ENCODE results near the gene NCAPG2. TPM values are rescaled to one million over a fixed set of nuclear protein-coding genes. Genes with fewer than 3 reads are reported as not detected.

Gene NCAPG2
- total RNA-seq, 4 donors from 2014 or later: 7.3 to 23.1 (median 13.7) TPM

DNA sequence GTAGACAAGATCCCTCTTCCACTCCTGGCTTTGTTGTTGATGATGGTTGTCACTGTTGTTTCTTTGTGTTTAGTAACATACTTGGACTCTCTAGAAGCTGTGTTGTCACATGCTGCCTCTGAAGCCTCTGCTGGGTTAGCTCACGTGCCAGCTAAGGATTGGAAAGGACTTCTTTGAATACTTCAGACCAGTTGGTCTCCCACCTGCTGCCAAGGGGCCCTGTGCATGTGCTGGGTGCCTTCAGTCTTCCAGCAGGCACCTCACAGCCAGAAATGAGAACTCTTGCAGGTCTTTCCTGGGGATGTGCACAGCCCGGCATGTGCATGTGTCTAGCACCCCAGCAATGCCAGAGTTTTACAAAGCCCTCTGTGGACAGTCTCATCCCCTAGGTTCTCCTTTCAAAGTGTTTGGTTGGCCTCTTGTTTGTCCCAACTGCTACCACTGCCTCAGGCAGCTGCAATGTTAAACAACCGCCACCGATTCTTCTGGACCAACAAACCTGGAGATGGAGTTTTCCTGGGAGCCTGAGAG is 21.7 kb upstream of the NCAPG2 start:
- Histone ChIP-seq H3K4me3 (no peak overlapping the region), H3K27ac (no peak overlapping the region), H3K36me3 (peaks cover 0 to 22% (median 0%) of the 10 kb centered on the region in 3 donors), H3K27me3 (no peaks in the 10 kb centered on the region), H3K4me1 (no peaks in the 10 kb centered on the region), H3K9me3 (no peaks in the 10 kb centered on the region)
- intact Hi-C loops (cut with DNase I): no loop called here
- no peak for DNase-seq
- WGBS, 2 donors: 84 to 88% methylated on average over 4 of the region's 4 CpGs
- no peak for TF ChIP-seq POLR2A (IDR thresholded peaks at IDR 0.05)
- TF ChIP-seq, protein P1, sequence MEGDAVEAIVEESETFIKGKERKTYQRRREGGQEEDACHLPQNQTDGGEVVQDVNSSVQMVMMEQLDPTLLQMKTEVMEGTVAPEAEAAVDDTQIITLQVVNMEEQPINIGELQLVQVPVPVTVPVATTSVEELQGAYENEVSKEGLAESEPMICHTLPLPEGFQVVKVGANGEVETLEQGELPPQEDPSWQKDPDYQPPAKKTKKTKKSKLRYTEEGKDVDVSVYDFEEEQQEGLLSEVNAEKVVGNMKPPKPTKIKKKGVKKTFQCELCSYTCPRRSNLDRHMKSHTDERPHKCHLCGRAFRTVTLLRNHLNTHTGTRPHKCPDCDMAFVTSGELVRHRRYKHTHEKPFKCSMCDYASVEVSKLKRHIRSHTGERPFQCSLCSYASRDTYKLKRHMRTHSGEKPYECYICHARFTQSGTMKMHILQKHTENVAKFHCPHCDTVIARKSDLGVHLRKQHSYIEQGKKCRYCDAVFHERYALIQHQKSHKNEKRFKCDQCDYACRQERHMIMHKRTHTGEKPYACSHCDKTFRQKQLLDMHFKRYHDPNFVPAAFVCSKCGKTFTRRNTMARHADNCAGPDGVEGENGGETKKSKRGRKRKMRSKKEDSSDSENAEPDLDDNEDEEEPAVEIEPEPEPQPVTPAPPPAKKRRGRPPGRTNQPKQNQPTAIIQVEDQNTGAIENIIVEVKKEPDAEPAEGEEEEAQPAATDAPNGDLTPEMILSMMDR (IDR thresholded peaks at IDR 0.05): no peak

DNA sequence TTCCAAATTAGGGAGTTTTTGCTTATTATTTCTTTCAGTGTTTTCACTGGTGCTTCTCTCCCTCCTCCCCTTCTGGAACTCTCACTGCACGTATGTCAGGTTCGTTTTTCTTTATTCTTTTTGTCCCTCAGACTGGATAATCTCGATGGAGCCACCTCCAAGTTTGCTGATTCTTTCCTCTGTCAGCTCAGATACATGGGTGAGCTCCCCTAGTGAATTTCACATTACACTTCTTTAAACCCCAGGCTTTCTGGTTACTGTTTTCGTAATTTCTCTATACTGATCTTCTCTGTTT is 20.8 kb upstream of the NCAPG2 start:
- Histone ChIP-seq H3K27me3 (no peaks in the 10 kb centered on the region), H3K36me3 (peaks cover 0 to 13% (median 0%) of the 10 kb centered on the region in 3 donors), H3K4me3 (no peak overlapping the region), H3K27ac (no peak overlapping the region), H3K9me3 (no peaks in the 10 kb centered on the region), H3K4me1 (no peaks in the 10 kb centered on the region)
- WGBS, 2 donors: 73 to 79% methylated on average over 4 of the region's 4 CpGs
- DNase-seq: no peak
- intact Hi-C loops (cut with DNase I): no loop called here
- TF ChIP-seq, protein P1 (IDR thresholded peaks at IDR 0.05): no peak
- no peak for TF ChIP-seq POLR2A (IDR thresholded peaks at IDR 0.05)

DNA sequence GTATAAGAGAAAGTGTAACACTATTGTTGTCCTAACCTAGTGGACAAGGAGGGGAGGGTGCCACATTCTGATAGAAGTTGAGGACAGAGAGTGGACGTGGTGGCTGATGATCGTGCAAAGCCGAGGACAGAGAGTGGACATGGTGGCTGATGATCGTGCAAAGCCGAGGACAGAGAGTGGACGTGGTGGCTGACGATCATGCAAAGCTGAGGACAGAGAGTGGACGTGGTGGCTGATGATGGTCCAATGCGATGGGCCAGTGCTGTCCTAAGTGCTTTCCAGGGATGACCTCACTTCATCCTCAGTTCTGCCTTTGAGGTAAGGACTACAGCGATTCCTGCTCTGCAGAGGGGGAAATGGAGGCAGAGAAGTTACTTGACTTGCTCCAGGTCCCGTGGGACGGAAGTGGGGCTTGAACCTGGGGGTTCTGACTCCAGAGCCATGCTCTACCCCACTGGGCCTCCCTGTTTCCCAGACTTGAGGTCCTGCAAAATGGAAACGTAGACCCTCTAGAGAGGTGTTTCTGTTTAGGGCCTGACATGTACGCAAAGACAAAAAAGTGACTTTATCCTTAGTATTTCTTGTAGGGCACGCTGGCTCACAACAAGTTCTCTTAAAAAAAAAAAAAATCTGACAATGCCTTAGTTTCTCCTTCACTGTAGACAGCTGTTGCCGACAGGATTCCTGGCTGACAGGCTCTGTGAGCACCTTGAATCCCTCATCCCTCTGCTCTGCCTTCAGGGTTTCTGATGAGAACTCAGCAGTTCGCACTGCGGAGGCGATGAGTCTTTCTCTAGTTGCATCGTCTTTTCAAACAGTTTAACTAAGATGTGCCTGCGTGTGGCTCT is 20.3 kb upstream of the NCAPG2 start:
- Histone ChIP-seq H3K36me3 (peaks cover 0 to 7% (median 0%) of the 10 kb centered on the region in 3 donors), H3K4me3 (no peak overlapping the region), H3K9me3 (no peaks in the 10 kb centered on the region), H3K27me3 (no peaks in the 10 kb centered on the region), H3K27ac (no peak overlapping the region), H3K4me1 (no peaks in the 10 kb centered on the region)
- WGBS, 2 donors: 80 to 90% methylated on average over 20 of the region's 21 CpGs
- TF ChIP-seq POLR2A (IDR thresholded peaks at IDR 0.05): no peak
- TF ChIP-seq, protein P1 (IDR thresholded peaks at IDR 0.05): no peak
- DNase-seq: no peak
- intact Hi-C loops (cut with DNase I): no loop called here

DNA sequence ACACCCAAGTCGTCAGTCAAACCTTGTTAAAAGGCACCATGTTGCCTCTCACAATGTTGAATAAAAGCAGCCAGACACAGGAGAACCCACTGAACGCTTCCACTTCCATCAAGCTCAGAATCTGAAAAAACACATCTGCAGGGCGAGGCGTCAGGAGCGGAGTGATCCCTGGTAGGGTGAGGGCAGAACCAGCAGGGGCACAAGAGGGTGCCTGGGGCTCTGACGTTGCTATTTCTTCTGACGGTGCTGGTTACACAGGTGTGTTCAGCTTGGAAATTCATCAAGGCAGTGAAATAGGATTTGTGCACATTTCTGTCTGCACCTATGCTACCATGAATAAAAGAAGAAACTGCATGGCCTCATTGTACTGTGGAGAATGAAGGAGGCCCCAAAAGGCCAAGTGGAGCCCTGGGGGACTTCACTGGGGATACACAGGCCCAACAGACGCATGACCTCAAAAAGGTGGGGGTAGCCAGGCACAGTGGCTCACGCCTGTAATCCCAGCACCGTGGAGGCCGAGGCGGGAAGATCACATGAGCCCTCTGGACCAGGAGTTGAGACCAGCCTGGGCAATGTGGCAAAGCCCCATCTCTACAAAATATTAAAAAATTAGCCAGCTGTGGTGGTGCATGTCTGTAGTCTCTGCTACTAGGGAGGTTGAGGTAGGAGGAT is 19.2 kb upstream of the NCAPG2 start:
- 83 to 86% methylated on average over 5 to 11 of the region's 12 CpGs for WGBS, 2 donors
- H3K36me3 ChIP-seq: no peaks in the 10 kb centered on the region
- H3K27me3 ChIP-seq: no peaks in the 10 kb centered on the region
- H3K27ac ChIP-seq: no peak overlapping the region
- intact Hi-C loops (cut with DNase I): no loop called here
- no peaks in the 10 kb centered on the region for H3K4me1 ChIP-seq
- H3K9me3 ChIP-seq: no peaks in the 10 kb centered on the region
- DNase-seq: no peak
- no peak for TF ChIP-seq POLR2A (IDR thresholded peaks at IDR 0.05)
- TF ChIP-seq, protein P1 (IDR thresholded peaks at IDR 0.05): no peak
- H3K4me3 ChIP-seq: no peak overlapping the region

DNA sequence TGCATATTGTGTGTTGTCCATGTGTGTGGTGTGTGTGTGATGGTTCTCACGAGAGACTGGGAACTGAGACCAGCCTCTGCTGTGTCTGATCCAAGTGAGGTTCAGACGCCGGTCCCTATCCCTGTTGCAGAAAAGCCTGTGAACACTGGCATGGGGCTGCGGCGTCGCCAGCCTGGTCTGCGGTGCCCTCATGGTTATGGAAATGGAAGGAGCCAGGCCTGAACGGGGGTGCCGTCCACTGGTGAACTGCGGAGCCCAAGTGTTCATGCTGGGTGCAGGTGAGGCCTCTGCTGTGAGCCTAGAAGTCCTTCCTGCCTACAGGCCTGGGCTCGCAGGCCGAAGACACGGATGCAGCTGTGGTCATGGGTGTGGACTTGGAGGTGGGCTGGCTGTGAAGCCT is 18.7 kb upstream of the NCAPG2 start:
- intact Hi-C loops (cut with DNase I): no loop called here
- H3K36me3 ChIP-seq: no peaks in the 10 kb centered on the region
- no peaks in the 10 kb centered on the region for H3K9me3 ChIP-seq
- no peaks in the 10 kb centered on the region for H3K4me1 ChIP-seq
- no peak for TF ChIP-seq POLR2A (IDR thresholded peaks at IDR 0.05)
- TF ChIP-seq, protein P1 (IDR thresholded peaks at IDR 0.05): no peak
- no peak overlapping the region for H3K4me3 ChIP-seq
- WGBS, 2 donors: 60 to 81% methylated on average over 1 to 3 of the region's 13 CpGs
- no peaks in the 10 kb centered on the region for H3K27me3 ChIP-seq
- H3K27ac ChIP-seq: no peak overlapping the region
- DNase-seq: no peak
